Activated CD4-positive, alpha-beta T cell treated with anti-CD3 and anti-CD28 coated beads for 48 hours (primary cell): ENCODE data around the gene PRR12.
A peak's percentile ranks its signal among the peaks of the same experiment; 100 is the strongest.

ENCODE experiments used
- DNase-seq: peaks from one replicate; pipeline ENCODE4 v3.0.0-alpha.2; 2020

The PRR12 gene

DNA sequence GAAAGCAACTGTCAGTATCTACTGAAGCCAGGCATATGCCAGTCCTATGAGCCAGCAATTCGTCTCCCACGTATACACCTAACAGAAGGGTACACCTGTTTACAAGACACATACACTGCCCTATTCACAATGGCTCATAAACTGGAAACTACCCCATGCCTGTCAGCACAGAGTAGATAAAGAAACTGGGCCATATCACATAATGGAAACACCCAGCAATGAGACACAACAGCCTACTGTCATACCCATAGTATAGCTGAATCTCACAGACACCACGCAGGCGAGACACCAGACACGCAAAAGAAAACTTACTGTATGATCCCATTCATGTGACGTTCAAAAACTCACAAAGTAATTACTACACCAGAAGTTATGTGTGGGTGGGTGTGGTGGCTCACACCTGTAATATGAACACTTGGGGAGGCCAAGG is 26.4 kb upstream of the PRR12 start:
- peak; percentile 69 for DNase-seq

DNA sequence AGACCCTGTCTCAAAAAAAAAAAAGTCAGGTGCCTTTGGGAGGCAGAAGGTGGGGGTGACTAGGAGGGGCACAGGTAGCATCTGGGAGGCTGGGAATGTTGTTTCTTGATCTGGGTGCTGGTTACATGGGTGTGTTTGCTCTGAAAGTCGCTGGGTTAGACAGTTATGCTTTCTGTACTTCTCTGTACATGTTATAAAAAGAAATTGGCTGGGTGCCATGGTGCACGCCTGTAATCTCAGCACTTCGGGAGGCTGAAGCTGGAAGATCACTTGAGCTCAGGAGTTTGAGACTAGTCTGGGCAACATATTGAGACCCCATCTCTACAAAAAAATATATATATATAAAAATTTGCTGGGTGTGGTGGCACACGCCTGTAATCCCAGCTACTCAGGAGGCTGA is 25.7 kb upstream of the PRR12 start:
- no peak for DNase-seq

DNA sequence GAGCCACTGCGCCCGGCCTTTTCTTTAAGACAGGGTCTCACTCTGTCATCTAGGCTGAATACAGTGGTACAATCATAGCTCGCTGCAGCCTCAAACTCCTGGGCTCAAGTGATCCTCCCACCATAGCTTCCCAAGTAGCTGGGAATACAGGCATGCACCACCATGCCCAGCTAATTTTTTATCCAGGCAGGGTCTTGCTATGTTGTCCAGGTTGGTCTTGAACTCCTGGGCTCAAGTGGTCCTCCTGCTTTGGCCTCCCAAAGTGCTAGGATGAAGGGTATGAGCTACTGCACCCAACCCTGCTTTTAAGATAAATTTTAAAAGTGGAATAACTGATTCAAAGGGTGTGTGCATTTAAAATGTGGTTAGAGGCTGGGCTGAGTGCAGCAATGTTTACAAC is 24.7 kb upstream of the PRR12 start:
- DNase-seq: no peak

DNA sequence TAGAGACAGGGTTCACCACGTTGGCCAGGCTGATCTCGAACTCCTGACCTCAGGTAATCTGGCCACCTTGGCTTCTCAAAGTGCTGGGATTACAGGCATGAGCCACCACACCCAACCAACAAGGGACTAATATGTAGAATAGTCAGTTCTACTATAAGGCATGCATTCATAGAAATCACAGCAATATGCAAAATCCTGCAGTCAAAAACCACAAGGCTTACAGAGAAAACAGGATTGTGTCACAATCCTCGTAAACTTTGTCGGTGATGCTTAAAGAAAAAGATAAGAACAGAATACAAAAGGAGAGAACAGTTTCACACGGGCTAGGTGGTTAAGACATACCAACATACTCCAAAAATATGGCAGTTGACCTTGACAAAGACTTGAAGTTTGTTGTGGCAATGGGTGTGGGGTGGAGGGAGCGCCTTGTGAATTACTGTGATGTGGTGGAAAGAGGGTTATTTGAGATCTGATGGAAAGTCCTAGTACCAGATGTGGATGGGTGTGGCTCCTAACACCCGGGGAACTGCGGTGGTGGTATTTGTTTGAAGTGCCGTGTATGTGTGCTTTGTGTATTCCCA is 23.0 kb upstream of the PRR12 start:
- peak; percentile 68 for DNase-seq

DNA sequence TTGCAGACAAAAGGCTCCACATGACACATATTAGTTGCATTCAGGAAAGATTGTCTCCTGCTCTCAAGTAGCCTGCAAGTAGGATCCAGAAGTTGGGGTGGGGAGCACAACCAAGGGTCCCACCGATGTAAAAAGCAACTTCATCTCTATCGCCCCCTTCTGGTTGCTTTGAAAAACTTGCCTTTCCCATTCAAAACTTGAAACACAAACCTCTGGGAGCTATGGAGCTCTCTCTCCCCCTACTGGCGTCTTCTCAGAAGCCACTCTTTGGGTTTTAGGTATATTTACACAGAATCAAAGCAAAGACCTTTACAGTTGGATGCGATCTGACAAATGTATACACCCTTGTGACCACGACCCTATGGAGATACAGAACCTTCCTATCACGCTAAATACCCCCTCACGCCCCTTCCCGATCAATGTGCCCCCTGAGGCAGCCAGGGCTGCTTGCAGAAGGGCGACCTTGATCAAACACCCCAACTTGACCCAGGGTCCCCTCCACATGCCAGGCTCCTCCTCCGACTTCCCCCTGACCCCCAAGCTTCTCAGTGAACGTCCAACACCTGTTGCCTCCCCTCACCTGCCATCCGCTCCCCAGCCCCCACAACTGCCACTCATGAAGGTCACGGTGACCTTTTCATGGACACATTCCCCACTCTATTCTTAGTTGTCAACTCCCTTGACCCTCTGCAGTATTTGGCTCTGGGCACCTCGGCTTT is 20.7 kb upstream of the PRR12 start:
- peak; percentile 77 for DNase-seq

DNA sequence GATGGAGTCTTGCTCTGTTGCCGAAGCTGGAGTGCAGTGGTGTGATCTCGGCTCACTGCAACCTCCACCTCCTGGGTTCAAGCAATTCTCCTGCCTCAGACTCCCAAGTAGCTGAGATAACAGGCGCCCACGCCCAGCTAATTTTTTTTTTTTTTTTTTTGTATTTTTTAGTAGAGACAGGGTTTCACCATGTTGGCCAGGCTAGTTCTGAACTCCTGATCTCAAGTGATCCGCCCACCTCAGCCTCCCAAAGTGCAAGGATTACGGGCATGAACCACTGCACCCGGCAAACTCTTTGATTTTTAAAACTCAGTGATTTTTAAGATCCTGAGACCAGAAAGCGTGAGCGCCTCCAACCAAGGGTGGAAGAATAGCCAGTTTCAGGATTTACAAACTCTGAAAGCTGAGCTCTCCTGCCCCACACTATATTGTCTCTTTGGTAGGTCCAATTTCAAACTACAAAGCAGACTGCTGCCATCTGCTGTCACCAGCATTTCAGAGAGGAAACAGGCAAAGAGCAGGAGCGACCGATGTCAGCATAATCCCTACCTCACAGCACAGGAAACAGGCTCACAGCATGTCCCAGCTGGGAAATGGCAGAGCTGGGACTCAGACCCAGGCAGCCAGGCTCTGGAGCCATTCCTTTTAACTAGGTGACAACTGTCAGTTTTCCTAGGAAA is 19.8 kb upstream of the PRR12 start:
- DNase-seq: no peak

DNA sequence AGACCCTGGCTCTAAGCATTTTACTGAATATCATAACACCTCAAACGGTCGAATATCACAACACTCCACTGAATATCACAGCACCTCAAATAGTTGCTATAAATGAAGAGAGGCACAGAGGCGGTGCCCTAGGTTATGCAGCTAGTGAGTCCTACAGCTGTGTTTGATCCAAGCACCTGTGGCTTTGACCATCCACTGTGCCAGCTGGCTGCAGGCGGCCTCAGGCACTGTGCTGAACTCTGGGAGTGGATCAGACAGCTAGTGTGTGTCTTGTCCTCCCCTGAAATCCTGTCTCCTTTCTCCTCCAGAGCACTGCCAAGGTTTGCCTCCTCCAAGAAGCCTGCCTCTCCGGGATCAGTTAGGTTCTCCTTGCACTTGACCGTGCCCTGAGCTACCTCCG is 18.0 kb upstream of the PRR12 start:
- no peak for DNase-seq

DNA sequence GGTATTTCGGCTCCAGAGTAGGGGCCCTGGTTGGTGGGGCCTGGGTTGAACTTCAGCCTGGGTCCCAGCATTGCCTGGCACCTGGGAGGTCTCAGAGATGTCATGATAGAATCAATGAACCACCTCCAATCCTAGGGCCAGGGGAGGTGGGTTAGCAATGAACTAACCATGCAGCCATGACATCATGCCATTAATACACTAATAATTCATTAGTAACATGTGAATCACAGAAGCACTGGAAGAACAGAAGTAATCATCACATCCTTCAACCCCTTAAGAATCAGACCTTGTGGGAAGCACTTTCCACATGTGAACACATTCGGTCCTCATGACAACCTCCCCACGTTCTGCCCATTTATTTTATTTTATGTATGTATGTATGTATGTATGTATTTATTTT is 17.6 kb upstream of the PRR12 start:
- DNase-seq: no peak

DNA sequence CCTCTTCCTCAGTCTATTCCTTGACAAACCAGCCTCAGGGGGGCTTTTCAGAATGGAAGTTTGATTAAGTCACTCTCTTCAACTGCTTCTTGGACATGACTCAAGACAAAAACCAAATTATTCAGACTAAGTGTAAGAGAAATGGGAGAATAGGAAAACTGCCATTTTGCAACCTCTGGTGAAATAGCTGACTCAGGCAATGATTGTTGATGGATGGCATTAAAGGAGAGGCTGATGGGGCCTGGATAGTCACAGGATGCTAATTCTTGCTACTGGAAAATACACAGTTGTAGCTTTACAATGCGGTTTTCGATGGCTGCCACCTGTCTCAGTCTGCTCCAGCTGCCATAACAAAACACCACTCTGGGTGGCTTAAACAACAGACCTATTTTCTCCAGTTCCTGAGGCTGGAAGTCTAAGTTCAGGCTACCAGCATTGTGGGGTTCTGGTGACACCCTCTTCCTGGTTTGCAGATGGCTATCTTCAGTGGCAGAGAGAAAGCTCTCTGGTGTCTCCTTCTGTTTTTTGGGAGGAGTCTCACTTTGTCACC is 16.7 kb upstream of the PRR12 start:
- no peak for DNase-seq

DNA sequence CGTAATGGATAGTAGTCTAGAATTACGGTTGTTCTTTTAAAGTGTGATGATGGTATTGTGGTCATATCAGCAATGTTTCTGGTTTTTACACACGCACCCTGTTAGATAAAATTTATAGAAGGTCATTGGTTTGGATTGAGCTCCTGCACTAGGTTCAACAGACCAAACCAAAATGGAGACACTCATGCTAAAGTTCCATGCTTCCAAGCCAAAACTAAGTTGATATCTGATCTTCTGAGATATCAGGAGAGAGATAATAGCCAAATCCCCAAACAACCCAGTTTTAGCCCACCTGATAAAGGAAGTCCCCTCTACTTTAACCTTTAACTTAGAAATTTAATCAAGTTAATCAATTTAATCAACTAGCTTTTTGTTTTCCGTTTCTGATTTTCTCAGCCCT is 11.8 kb upstream of the PRR12 start:
- DNase-seq: no peak

DNA sequence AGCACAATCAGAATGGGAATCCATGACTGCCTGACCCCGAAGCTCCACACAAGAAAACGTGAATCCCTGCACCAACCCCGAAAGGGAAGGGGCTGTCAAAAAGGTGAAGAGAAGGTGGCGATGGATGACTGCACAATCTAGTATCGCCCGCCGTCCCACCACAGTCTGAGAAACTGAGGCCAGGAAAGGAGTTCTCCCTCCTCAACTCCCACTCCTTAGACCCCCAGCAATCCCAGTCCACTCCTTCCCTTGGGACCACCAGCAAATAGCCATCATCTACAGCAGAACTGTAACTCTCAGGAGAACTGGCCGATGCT is 11.1 kb upstream of the PRR12 start:
- DNase-seq: no peak

DNA sequence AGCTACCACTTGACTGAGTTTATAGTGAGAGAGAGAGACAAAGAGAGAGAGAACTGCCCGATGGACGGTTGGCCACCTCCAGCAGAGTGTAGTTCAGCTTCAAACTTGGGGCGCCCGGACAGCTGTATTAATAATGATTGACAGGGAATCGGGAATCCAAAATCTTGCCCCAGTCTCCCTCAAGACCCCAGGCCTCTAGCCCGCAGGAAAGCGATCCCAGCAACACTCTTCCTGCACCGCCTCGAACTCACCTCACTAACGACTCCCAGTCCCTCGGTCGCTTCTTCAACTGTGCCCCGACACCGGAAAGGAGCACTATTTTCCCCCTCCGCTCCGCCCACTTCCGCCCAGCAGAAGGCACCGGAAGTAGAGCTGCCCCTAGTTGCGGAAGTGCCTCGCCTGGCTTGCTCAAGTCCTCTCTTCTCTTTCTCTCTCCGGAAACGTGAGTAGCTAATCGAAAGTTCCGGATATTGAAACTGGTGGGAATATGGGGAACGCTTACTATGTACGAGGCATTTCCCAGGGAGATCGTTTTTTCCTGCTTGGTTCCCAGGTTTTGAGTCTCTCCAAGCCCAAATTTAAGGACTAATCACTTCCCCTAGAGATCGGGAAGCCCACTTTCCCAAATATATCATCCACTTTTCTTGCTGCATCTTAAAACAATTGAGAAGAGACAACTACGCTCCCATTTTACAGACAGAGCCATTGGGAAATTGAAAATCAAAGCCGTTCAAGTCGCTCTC is 10.5 kb upstream of the PRR12 start, which contains the start of gene NOSIP:
NOSIP (minus strand) TSS at position 293 of the 743 bp plus-strand sequence. CDS start 19,865 bp downstream, outside the sequence.
- DNase-seq: peak; percentile 98

DNA sequence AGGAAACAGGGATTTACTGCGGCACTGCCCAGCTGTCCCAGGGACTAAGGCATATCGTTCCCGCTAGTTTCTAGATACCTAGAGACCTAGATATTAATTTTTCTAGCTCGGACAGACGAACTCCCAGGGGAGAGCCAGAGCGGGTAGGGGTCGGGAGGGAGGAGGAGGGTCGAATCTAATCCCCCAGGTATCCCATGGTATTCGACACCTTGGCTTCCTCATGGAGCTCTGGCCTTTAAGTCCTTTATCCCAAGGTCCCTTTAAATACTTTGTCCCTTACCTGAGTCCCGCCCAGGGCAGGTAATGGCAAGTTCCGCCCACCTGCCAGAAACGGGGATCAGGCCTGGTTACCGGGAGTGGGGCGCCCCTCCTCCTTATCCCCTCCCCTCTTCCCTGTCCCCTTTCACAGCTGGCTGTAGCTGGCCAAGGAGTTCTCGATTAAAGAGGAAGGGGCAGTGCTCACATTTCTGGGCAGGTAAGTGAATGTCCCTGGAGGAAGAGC is 9.9 kb upstream of the PRR12 start, which contains the start of gene PRRG2:
PRRG2 (plus strand) TSS at position 310 of the 502 bp plus-strand sequence. CDS start 1,904 bp downstream, outside the sequence.
- no peak for DNase-seq

DNA sequence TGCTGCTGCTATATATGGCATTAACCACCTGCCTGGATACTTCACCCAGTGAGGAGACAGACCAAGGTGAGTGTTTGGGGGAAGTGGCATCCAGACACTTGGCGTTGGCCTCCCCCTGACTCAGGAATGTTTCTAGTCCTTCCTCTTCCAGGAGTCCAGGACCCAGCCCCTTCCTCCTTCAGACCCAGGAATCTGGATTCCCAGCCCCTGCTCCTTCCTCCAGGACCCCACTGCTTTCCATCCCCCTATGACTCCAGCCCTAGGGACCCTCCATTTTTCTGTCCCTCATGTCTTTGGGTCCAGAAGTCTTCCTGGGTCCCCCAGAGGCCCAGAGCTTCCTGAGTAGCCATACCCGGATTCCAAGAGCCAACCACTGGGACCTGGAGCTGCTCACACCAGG is 7.7 kb upstream of the PRR12 start:
- no peak for DNase-seq

DNA sequence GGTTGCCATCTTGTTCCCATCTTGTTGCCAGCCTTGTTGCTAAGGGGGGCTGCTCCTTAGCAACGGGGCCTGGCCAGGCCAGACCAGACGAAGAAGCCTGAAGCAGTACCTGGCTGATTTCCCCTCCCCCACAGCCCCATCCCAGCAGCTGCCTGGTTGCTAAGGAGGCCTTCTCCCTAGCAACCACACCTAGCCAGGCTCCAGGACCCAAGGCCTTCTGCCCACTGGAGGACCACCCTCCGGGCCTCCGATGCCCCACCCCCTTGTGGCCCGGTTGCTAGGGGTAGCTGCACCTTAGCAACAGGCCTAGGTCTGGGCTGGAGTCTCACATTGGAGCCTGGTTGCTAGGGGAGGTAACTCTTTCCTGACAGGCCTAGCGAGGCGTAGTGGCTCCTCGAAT is 6.0 kb upstream of the PRR12 start:
- DNase-seq: no peak

DNA sequence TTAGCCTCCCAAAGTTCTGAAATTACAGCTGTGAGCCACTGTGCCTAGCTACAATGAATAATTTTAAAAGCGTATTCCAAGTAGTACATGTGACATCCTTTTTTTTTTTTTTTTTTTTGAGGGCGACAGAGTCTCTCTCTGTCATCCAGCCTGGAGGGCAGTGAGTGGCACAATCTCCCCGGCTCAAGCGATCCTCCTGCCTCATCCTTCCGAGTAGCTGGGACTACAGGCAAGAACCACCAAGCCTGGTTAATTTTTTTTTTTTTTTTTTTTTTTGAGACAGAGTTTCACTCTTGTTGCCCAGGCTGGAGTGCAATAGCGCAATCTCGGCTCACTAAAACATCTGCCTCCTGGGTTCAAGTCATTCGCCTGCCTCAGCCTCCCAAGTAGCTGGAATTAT is 3.8 kb upstream of the PRR12 start:
- DNase-seq: no peak

DNA sequence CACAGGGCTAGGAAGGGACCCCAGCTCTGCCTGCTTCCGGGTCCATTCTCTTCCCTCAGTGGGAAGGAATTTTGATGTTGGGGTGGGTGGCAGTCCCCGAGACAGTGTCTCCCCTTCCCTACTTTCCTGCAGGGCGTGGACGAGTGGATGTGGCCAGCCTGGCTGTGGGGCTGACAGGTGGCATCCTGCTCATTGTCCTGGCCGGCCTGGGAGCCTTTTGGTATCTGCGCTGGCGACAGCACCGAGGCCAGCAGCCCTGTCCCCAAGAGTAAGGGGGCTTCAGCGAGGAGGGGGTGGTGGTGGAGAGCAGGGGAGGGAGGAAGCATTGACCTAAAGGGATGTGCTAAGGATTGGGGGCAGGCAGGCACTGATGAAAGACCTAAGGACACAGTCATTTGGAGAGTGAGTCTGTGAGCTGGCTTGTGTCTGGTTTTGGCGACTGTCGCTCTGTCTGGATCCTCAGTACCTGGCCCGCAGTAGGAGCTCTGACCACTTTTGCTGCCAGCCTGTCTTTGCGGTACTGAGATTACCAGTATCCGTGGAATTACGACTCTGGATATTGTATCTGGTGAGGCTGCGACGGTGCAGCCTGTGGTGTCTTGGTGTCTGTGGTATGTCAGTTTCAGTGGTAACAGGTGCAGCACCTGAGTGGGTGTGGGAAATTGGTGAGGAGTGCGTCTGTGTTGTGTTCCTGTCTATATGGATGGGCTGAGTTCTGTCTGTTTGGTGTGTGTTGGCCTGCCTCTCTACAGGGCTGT is 2.4 kb upstream of the PRR12 start:
- peak; percentile 75 for DNase-seq

DNA sequence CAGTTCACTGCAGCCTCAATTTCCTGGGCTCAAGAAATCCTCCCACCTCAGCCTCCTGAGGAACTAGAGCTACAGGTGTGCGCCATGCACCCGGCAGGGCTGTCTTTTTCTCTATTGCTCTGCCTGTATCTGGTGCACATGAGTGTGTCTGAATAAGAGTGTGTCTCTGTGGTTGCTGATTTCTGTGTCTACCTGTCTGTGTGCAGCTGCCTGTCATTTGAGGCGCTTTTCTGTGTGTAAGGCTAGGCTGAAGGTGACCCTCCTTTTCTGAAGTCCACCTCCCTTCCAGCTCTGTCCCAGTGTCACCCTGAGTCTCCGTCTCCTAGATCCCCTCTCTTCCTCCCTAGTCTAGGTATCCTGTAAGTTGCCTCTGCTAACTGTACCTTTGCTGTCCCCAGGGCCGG is 1.5 kb upstream of the PRR12 start:
- DNase-seq: no peak

DNA sequence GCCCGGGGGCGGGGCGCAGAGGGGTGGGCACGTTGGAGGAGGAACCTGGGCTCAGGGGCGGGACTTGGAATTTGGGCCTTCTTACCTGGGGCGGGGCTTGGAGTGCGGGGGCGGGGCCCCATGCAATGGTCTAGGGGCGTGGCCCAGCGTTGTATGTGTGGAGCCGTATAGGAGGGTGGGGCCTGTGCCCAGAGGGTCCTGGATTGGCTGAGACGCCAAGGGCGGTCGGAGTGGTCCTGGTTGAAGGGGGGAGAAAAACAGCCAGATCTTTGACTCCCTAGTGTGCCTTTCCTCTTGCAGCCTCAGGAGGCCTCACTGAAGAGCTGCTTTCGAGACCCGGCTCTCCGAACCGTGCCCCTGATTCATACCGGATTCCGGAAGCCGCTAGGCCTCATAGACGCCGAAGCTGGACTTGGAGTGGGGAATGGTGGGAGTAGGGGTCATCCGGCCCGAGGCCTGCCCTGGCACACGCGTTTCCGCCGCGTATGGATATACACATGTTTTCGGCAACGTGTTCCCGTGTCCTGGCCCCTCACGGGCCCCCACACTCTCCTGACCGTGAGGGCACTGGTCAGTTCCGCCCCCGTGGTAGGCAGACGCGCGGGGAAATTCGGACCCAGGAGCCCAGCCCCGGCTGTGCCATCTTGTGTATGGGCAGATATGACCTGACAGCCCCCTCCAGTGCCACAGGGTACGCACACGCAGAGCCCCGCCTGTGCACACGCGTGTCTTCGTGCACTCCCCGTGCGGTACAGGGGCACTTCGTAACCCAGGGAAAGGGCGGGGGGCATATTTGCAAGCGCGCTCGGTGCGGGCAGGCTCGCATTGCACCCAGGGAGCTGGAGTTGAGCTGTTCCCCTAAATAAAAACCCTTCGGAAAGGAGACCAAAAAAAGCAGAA is 661 bp upstream of the PRR12 start:
- peak; percentile 96 for DNase-seq

DNA sequence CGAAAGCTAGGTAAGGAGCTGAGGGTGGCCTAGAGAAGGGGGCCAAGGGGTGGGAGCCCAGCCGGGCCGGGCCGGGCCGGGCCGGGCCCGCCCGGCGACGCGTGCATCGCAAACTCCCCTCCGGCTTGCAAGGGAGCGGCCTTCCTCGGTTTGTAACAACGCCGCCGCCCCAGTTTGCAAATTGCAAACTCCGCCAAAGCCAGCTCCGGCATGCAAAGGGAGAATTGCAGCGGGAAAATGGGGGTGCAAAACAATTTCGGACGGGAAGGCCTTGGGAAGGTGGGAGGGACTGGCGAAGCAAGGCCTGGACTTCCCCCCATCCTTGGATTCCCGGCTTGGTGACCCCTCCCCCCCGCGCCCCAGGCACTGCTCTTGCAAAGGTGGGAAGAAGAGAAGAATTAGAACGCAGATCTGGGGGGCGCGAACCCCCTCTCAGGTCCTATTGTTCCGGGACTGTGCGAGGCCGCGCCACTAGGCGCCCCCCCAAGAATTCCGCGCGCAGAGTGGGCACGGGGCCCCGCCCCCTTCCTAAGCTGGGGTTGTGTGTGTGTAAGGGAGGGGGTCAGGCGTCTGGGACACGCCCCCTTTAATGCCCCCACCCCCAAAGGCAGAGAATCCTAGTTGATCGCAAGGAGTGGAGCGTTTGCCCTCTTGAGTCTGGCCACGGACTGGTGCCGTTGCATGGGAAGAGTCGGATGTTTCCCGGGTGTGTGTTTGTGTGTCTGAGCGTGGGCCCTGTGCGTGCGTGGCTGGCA is 926 bp downstream of the PRR12 start:
- DNase-seq: peak; percentile 71
